Hematopoietic multipotent progenitor cell (in vitro differentiated cells): Measurements from ENCODE around the gene LRG1. TPM values are rescaled to one million over a fixed set of nuclear protein-coding genes. Genes with fewer than 3 reads are reported as not detected.

Experiments
- DNase-seq, 3 donors: peaks; one replicate each; pipeline ENCODE4 v3.0.0-alpha.2; 2011 to 2015; ENCODE audit warnings: low read depth in 2 of 3, low spot score in 2 of 3
- total RNA-seq: library from RNA; depleted of rRNA; stranded (reverse); fragments of >200 nt; gene quantifications from one replicate; pipeline ENCODE4 v1.2.3, GENCODE V29; 2012

Gene LRG1, protein sequence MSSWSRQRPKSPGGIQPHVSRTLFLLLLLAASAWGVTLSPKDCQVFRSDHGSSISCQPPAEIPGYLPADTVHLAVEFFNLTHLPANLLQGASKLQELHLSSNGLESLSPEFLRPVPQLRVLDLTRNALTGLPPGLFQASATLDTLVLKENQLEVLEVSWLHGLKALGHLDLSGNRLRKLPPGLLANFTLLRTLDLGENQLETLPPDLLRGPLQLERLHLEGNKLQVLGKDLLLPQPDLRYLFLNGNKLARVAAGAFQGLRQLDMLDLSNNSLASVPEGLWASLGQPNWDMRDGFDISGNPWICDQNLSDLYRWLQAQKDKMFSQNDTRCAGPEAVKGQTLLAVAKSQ
- 0.54 TPM for total RNA-seq

DNA sequence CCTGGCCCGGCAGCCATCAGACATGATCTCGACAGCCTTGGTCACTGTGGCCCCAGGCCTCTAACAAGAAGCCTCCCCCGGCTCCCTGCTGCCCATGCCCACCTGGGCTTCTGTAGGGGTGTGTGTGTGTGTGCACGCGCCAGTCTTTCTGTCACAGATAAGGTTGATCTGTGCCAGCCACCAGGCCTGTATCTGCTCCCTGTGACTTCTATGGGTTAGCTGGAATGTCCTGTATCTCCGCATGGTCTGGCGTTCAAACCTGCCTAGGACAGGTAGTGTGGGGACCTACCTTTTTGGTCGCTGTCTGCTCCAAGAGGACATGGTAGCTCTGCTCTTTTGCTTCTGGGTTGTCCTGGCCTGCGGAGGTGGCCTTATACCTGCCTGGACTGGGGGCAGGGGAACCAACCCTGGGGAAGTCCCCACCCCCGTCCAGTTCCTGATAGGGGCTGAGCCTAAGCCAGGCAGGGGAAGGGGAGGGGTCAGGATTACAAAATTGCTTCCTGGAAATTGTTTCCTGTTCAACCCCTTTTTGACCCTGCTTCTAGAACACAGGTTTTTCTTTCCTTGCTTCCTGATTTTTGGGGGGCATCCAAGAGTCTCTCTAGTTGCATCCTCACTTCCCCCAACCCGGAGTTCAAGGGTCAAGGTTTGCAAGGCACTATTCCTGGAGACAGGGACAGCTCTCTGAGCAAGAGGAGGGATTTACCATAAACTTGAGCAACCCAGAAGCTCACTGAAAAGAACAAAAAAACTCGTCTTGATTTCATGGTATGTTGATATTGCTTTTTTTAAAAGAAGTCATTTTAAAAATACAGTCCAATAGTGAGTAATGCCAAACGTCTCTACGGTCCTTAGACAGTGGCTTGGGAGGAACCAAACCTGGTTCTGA is at the start of gene LRG1:
Gene LRG1 (minus strand): TSS at position 344 of the 889 bp plus-strand sequence. CDS start 23 bp downstream, at position 321.
- peak in 1 of 3 donors; percentile 40 for DNase-seq

DNA sequence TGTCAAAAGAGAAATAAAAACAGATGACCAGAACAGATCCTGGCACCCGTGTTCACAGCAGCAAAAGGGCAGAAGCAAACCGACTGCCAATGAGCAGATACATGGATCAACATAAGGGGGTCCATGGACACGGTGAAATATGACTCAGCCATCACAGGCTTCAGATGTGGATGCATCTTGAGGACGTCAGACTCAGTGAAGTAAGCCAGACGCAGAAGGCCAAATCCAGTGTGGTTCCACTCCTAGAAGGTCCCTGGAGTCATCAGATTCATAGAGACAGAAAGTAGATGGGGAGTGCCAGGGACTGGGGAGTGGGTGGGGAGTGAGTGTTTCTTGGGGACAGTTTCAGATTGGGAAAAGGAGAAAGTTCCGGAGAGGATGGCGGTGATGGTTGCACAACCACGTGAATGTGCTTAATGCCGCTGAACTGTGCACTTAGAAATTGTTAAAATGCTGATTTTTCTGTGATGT is 48.5 kb upstream of the LRG1 start:
- no peak for DNase-seq

DNA sequence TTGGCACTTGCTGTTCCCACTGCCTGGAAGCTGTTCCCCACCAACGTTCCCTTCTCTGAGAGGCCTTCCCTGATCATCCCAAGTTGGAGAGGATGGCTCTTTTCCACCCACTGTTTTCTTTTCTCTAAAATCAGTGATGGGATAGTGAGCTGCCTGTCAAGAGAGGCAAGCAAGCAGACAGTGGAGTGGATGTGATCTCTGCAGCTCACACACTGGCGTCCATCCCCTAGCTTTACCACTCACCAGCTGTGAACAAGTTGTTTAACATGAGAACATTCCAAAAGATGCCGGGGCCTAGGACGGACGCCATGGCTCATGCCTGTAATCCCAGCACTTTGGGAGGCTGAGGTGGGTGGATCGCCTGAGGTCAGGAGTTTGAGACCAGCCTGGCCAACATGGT is 47.7 kb upstream of the LRG1 start:
- no peak for DNase-seq

DNA sequence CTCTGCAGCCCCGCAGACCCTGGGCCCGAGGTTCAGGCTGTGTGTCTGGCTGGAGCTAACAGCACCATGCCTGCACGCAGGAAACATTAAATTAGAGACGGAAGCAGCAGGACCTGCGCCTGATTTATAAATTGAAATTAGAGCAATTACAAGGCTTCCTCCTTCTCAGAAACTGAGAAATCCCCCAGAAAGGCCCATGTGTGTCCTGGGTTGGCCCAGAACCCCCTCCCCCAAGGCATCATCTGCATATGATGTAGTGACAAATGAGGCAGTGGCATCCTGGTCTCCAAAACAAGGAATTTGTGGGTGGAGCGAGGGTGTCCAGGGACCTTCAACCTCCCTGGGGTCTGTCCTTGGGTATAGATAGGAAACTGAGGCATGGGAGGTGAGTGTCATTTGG is 46.9 kb upstream of the LRG1 start:
- no peak for DNase-seq

DNA sequence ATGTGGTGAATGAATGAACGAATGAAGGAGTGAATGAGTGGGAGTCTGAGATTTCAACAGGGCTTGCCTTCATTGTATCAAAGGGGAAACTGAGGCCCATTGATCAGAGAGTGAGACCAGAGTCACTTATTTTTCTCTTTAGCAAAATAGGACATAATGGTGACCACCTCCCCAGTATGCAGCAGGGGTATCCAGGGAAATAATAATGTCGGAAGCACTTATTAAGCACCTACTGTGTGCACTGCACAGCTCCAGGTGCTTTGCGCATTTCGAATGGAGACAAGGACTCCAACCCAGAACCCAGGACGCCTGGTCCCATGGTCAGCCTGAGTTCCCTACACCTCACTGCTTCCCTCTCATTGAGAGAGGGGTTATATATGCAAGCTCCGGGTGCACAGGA is 46.4 kb upstream of the LRG1 start:
- no peak for DNase-seq

DNA sequence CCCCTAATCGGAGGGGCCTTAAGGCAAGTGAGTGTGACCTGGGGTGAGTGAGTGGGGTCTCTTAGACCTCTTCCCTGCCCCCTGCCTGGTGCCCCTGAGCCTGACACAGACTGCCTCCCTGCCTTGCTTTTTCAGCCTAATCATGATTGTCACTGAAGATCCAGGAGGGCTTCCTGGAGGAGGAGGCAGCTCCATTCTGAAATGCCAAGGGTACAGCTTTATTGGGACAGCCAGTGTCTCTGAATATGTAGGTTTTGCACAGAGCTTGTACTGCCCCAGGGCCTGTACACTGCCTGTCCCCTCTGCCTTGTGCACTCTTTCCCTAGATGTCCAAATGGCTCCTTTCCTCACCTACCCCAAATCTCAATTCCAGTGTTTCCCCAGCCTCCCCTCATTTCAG is 45.7 kb upstream of the LRG1 start:
- no peak for DNase-seq

DNA sequence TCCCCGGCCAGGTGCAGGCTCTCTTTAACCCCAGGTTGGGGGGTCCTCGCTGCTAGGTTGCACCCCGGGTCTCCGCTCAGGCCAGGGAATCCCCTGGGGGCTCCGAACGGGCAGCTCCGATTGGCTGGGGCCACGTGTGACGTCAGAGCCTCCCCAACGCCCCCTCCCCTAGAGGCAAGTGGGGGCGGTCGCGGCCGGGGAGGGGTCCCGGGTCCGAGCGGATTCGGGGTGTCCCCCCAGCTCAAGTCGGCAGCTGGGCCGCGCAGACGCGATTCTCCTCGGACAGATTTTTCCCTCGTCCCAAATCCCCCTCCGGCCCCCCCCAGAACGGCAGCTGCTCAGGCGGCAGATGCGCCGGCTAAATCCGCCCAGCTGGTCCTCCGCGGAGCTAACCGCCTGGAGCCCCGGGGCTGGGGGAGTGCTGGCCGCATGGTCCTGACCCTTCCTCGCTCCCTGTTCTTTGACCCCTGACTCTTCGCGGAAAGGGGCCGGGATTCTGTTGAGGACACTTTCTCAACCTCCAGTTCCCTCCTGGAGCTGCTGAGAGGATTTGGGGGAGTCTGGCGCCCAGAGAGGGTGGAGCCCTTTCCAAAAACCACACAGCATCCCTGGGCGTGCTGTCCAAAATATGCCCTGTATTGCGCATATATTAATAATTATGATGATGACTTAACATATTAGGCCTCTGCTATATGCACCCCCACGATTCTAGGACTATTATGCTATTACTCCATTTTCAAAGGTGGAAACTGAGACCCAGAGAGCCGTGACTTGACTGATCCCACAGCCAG is 45.0 kb upstream of the LRG1 start:
- DNase-seq = no peak

DNA sequence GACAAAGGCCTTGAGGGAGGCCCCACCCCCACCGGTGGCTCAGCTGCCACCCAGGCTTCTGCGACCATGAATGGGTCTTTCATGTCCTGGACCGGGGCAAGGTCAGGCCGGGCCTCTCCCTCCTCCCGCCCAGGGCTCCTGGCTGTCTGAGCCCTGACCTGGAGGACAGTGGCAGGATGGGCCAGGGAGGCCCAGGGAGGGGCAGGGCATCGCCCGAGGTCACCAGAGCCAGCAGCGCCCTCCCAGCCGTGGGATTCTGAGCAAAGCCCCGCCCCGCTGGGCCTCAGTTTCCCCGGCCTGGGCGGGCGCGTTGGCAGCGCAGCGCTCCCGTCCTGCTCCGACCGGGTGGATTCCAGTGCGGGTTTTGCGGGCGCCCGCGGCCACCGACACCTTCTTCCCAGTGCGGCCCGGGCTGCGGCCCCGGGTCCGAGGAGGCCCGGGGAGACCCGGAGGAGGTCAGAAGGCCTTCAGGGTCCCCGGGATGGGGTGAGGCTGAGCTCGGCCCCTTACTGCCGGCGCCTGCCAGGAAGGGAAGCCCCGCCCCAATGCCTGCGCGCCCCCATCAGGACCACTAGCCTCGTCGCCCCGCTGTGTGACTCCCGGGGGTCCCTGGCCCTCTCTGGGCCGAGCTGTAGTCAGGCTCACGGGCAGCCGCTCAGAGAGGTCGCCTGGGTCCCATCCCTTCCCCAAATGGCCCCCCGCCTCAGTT is 44.3 kb upstream of the LRG1 start:
- no peak for DNase-seq

DNA sequence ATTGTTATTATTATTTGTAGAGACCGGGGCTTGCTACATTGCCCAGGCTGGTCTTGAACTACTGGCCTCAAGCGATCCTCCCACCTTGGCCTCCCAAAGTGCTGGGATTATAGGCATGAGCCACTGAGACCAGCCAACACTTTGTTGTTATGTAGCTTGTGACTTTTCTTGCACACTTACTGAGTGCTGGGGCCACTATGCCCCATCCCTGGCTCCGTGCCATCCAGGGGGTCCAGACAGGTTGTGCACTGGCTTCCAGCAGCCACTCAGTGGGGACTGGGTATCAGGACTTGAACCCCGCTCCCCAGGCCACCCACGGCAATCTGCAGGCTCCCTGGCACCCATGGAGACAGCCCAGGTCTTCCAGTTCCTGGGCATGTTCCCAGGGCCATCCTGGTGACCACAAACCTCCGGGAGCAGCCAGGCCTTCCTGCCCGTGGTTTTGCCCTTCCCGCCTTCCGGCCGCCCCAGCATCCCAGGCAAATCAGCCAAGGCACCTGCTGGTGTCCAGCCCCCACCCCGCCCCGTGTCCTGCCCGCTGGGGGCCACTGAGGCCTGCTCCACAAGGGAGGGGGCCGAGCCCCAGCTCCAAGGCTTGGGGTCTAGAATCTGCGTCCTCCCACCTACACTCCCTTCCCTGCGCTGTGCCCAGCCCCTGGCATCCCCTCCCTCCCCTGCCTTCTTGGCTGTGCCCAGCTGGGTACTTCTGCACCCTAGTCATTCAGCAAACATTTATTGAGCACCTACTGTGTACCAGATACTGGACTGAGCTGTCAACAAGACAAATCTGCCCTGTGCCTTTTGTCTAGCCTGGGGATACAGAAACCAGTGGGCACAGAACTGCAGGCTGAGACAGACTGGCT is 43.4 kb upstream of the LRG1 start:
- no peak for DNase-seq

DNA sequence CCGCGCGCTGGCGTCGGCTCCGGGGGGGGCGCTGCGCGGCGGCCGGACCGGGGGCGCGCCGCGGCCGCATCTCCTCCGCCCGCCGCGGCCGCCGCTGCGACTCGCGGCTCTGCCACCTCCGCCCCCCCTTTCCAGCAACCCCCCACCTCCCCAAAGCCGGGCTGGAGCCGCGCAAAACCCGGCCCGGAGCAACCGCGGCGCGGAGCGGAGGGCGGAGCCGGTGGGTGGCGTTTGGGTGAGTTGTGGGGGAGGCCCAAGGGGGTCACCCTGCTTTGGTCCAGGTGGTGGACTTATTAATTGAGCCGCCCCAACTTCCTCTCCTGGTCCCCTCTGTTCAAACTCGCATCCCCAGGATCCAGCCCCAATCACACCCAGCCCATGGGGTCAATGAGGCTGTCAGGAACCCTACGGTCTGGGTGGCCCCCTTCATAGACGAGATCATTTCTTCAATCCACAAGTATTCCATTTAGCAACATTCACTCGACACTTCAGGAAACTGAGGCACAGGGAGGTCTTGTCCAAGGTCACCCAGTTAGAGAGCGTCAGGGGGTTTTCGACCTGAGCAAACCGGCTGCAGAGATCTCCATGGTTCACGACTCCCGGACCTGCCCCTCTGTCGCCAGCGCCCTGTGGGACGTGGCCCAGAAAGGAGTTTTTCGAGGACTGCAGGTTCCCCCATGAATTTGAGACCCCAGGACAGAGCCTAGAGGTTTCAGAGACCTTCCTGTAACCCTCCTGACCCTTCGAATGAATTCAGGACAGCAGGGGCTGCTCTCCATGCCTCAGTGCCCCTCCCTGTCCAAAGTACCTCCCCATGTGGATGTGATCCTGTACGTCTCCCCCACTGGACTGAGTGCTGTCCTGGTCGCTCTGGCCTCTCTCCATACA is 42.1 kb upstream of the LRG1 start:
- peak in 1 of 3 donors; percentile 56 for DNase-seq

DNA sequence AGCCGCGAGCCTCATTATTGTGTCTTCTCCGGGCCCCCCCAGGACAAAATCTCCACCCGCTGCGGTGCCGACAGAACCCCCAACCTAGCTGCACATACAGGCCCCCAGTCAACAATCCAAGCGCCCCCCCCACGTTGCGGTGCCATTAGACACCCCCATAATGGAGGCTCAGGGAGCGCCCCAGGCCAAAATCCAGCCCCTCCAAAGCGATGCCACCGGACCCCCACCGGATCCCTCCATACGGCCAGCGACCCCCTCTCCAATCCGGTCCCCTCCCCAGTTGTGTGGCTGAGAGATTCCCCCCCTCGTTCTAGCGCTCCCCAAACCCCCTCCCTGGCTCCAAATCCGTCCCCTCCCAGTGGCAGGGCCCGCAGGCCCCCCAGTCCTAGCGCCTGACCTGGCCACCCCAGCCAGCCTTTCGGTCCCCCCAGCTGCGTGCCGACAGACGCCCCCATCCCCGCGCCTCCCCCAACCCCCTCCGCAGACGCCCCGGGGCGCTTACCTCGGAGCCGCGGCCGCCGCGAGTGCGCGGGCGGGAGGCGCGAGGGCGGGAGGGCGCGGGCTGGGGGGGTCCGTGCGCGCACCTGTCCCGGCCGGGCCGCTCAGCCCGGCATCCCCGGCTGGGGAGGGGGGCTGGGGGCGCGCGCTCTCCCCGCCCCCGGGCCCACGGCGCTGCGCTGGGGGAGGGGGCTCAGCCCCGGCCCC is 41.3 kb upstream of the LRG1 start:
- DNase-seq = no peak

DNA sequence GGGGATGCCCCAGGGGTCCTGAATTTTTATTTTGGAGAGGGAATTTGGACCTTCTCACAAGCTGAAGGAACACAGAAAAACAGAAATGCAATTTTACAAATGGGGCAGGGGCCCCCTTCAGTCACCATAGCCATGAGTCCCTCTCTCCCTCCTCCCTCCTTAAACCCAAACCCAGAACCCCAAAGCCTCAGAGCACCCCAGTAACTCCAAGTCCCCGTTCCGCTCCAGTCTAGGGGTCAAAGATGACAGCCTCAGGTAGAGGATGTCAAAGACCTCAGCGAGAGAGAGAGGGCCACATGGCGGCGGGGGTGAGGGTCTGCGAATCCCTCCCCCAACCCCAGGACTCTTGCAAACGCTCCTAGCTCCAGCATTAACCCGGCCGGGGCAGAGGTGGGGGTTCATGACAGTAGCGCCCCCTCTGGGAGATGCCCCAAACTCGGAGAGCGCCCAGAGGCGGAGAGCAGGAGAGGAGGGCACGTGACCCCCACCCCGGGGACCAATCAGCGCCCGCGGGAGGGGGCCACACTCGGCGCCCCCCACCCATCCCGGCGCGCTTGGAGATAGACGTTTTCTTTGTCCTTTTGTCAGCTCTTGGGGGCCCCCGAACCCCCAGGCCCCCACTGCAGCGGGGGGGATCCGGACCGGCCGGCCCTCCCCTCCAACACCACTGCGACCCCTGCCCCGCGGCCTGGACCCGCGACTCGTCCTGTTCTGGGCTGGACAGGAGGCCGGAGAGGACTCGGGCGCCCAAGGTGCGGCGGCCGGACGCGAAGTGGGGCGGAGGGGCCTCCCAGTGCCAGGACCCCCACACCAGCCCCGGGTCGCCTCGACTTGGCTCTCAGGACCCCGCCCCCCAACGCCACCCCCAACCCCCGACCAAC is 40.4 kb upstream of the LRG1 start:
- DNase-seq = no peak

DNA sequence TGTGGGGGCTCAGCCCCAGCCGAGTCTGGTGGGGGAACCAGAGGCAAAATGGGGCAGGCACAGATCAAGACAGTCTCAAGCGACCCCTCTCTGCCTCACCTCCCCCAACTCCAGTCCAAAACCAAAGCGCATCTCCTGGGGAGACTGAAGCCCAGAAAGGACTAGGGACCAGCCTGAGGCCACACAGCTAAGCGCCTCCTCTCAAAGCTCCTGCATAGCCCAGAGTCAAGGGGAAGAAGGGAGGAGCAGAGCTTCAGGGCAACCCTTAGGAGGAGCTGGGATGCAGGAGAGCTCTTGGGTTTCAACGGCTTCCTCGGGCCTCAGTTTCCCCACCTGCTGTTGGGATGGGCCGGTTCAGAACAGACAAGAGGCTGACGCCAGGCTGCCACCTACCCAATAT is 39.6 kb upstream of the LRG1 start:
- DNase-seq = no peak

DNA sequence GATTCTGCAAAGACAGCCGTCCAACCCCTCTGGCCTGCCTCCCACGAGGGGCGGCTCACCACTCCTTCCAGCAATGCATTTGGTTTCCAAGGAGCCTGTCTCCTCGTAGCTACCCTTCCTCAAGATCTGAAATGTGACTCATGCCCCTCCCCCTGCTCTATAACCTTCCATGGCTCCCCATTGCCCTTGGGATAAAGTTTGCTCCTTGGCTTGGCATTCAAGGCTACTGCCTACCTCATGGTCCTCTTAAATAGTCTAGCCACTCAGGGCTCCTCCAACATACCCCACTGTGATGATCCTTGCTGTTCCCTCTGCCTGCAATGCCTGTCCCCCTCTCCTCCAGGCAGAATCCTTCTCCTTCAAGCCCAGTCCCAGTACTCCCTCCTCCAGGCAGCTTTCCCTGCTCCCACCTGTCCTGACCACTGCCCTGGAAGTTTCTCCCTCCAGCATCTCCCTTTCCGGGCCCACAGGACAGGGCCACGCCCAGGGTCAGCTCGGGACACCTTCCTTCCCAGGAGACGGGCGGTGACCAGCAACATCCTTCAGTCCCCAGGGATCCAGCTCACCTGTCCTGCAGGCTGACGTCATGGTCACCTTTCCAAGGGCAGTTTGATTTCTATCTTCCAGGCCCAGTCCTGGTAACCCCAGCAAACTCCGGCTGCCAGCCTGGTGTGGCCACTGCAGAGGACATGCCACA is 38.9 kb upstream of the LRG1 start:
- DNase-seq = no peak

DNA sequence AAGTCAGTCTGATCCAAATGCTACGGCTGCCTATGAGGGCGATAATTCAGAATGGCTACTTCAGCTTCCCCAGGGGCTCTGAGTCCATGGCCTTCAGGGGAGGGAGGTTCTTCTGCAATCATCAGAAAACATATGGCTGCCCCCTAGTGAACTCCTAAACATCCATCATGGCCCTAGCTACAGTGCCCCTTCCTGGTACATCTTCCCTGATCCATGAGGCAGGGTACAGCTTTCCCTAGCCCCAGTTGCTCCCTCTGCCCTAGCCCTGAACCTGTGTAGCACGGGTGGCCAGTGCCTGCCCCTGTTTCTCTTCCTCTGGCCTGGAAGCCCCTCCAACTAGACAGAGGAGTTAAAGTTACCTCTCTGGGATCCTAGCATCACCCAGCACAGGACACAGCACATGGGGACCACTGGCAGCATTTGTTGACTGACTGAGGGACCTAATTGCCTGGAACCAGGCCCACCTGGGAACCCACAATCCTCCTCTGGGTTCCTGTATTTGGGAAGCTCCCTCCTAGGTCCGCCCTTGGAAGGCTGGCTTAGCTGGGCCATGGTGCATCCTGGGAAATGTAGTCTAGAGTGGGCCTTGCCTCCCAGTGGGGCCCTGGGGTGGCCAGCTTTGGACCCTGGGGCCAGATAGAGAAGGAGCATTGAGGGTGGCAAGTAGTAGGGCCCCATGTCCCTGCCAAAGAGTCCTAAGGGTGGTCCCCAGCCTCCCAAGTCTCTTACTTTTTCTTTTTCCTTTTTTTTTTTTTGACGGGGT is 37.4 kb upstream of the LRG1 start:
- DNase-seq = no peak
